ENCODE results near the gene AKR1C2.
"Not testable (repeated sequence)": the region's sequence is repeated elsewhere in the genome, so short reads cannot be mapped to it uniquely, and the experiment has no call there.

Gene AKR1C2

GRCh38 chr10:4990217-4990616 is 13.4 kb downstream of the AKR1C2 start:
- DNase-seq (ENCODE audit: low read depth in 2 of 3, low spot score in 2 of 3): no peak

- not testable (repeated sequence) for DNase-seq (ENCODE audit: low read depth in 2 of 3, low spot score in 2 of 3)
Observed at GRCh38 chr10:4988000-4988641, 15.5 kb downstream of the AKR1C2 start.

- no peak for DNase-seq (ENCODE audit: low read depth in 2 of 3, low spot score in 2 of 3)
Observed at GRCh38 chr10:4984971-4985594, 18.6 kb downstream of the AKR1C2 start.

- DNase-seq (ENCODE audit: low read depth in 2 of 3, low spot score in 2 of 3): no peak
Observed at GRCh38 chr10:4984223-4984622, 19.4 kb downstream of the AKR1C2 start.

- no peak for DNase-seq (ENCODE audit: low read depth in 2 of 3, low spot score in 2 of 3)
Observed at GRCh38 chr10:4983615-4984216, 19.9 kb downstream of the AKR1C2 start.

GRCh38 chr10:4982764-4983226 is 20.9 kb downstream of the AKR1C2 start:
- DNase-seq (ENCODE audit: low read depth in 2 of 3, low spot score in 2 of 3): no peak

- no peak for DNase-seq (ENCODE audit: low read depth in 2 of 3, low spot score in 2 of 3)
Observed at GRCh38 chr10:4981722-4982471, 21.8 kb downstream of the AKR1C2 start.

GRCh38 chr10:4980793-4981192 is 22.9 kb downstream of the AKR1C2 start:
- no peak for DNase-seq (ENCODE audit: low read depth in 2 of 3, low spot score in 2 of 3)

- no peak for DNase-seq (ENCODE audit: low read depth in 2 of 3, low spot score in 2 of 3)
Observed at GRCh38 chr10:4978870-4979269, 24.8 kb downstream of the AKR1C2 start.

- no peak for DNase-seq (ENCODE audit: low read depth in 2 of 3, low spot score in 2 of 3)
Observed at GRCh38 chr10:4977025-4977424, 26.6 kb downstream of the AKR1C2 start.

GRCh38 chr10:4974400-4974799 is 29.3 kb downstream of the AKR1C2 start:
- DNase-seq (ENCODE audit: low read depth in 2 of 3, low spot score in 2 of 3): not testable (repeated sequence)

GRCh38 chr10:4973294-4973693 is 30.4 kb downstream of the AKR1C2 start:
- not testable (repeated sequence) for DNase-seq (ENCODE audit: low read depth in 2 of 3, low spot score in 2 of 3)

GRCh38 chr10:4972369-4973142 is 31.1 kb downstream of the AKR1C2 start:
- DNase-seq (ENCODE audit: low read depth in 2 of 3, low spot score in 2 of 3): not testable (repeated sequence)

GRCh38 chr10:4970362-4970761 is 33.3 kb downstream of the AKR1C2 start:
- DNase-seq (ENCODE audit: low read depth in 2 of 3, low spot score in 2 of 3): not testable (repeated sequence)

GRCh38 chr10:4969289-4969688 is 34.4 kb downstream of the AKR1C2 start:
- DNase-seq (ENCODE audit: low read depth in 2 of 3, low spot score in 2 of 3): not testable (repeated sequence)

GRCh38 chr10:4967189-4967588 is 36.5 kb downstream of the AKR1C2 start:
- DNase-seq (ENCODE audit: low read depth in 2 of 3, low spot score in 2 of 3): not testable (repeated sequence)

- DNase-seq (ENCODE audit: low read depth in 2 of 3, low spot score in 2 of 3): not testable (repeated sequence)
Observed at GRCh38 chr10:4965763-4966162, 37.9 kb downstream of the AKR1C2 start.

- DNase-seq (ENCODE audit: low read depth in 2 of 3, low spot score in 2 of 3): not testable (repeated sequence)
Observed at GRCh38 chr10:4963815-4964154, 39.9 kb downstream of the AKR1C2 start.

- not testable (repeated sequence) for DNase-seq (ENCODE audit: low read depth in 2 of 3, low spot score in 2 of 3)
Observed at GRCh38 chr10:4962876-4963814, 40.5 kb downstream of the AKR1C2 start, which contains the start of gene AKR1C1. Gene AKR1C1 (plus strand): TSS chr10:4963415. CDS start chr10:4963445, 30 bp downstream.

- not testable (repeated sequence) for DNase-seq (ENCODE audit: low read depth in 2 of 3, low spot score in 2 of 3)
Observed at GRCh38 chr10:4962308-4962707, 41.3 kb downstream of the AKR1C2 start.

Measured in activated CD8-positive, alpha-beta memory T cell treated with anti-CD3 and anti-CD28 coated beads for 48 hours (primary cell).